K562 (cell line): ENCODE measurements around the gene SLC1A7.

Experiments used
- BHLHE40 ChIP-seq: IDR thresholded peaks from 2 replicates; pipeline ENCODE4 v1.6.1; 2011; ENCODE audit warnings: low read length, improper control_type of control experiment
- BRF2 ChIP-seq: IDR thresholded peaks from 3 replicates; pipeline ENCODE4 v1.6.1; 2011; ENCODE audit warnings: borderline replicate concordance, mild to moderate bottlenecking; ENCODE audit not compliant: insufficient read length, insufficient read depth
- CTCF ChIP-seq, 3 experiments: IDR thresholded peaks in 2 of 3; conservative IDR thresholded peaks in 1 of 3; 2 replicates each; pipeline ENCODE4 v1.5.1; 2011 to 2012; ENCODE audit warnings: low read length in 3 of 3, mild to moderate bottlenecking in 3 of 3, control low read depth in 2 of 3, improper control_type of control experiment in 1 of 3, inconsistent platforms in 1 of 3, low read depth in 1 of 3, mixed read lengths in 1 of 3, moderate library complexity in 1 of 3; ENCODE audit not compliant: insufficient read depth in 2 of 3
- FOS ChIP-seq: IDR thresholded peaks from 3 replicates; pipeline ENCODE4 v1.6.1; 2011; ENCODE audit not compliant: insufficient read length; ENCODE audit errors: extremely low read depth
- SREBF1 ChIP-seq: fragments of 150-350 bp; IDR thresholded peaks from 2 replicates; pipeline ENCODE4 v1.6.1; 2014; ENCODE audit warnings: antibody characterized with exemption, low read depth, low read length, borderline replicate concordance

- TF ChIP-seq CTCF (IDR thresholded peaks at IDR 0.05 in 2 of 3, conservative IDR thresholded peaks at IDR 0.05 in 1 of 3; ENCODE audit: insufficient read depth in 2 of 3, low read depth in 1 of 3, low read length in 3 of 3) (no peak), BHLHE40 (no peak), FOS (no peak), SREBF1 (no peak), BRF2 (no peak)
Measured at GRCh38 chr1:53076721-53077598, 65.5 kb downstream of the SLC1A7 start.
